T-helper 9 cell (primary cell): Measurements from ENCODE around the gene ARFGEF3.
"Not testable (repeated sequence)": the region's sequence is repeated elsewhere in the genome, so short reads cannot be mapped to it uniquely, and the experiment has no call there.

Source experiments
- DNase-seq: peaks from one replicate; pipeline ENCODE4 v3.0.0-alpha.2; 2020

The ARFGEF3 gene

DNA sequence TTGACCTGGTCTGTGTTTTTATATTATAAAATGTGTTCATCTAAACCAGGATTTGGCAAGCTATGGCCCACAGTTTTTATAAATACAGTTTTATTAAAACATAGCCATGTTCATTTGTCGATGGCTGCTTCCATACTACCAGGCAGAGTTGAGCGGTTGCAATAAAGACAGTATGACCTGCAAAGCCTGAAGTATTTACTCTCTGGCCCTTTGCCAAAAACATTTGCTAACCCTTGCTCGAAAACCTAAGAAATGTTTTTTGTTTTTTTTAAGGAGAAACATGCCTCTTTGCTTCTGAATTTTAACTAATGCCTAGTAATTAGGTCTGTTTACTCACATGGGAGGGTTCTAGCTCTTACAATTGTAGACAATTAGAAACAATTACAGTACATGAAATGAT lies 148.6 kb downstream of the ARFGEF3 start:
- DNase-seq, result no peak

DNA sequence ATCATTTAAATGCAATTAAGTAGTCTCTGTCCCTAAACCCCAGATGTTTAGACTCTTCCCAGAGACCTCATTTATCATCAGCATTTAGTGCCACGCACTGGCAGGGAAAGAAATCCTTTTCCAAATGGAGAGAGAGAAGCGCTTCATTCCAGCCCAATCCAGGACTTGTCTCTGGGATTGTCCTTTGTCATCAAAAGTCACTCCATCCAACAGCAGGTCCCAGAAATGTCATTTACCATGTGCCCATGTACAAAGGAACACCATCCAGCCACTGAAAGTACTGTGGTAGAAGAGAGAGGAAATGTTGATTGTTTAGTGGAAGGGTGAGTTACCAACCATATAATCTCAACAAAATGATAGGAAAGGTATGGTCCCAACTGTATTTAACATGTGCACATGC lies 149.1 kb downstream of the ARFGEF3 start:
- no peak for DNase-seq

- no peak for DNase-seq
Measured at GRCh38 chr6:138311268-138311667, 149.5 kb downstream of the ARFGEF3 start.

GRCh38 chr6:138318741-138319375 lies 157.1 kb downstream of the ARFGEF3 start:
- no peak for DNase-seq

DNA sequence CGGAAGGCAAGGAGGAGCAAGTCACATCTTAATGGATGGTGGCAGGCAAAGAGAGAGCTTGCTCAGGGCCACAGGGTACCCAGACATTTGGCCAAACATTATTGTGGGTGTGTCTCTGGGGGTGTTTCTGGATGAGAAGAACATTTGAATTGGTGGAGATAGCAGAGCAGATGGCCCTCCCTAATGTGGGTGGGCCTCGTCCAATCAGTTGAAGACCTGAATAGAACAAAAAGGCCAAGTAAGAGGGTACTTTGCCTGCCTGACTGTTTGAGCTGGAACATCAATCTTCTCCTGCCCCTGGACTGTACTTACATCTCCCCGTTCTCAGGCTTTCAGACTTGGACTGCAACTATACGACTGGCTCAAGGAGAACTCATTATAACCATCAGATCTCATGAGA lies 160.2 kb downstream of the ARFGEF3 start:
- DNase-seq, result no peak

DNA sequence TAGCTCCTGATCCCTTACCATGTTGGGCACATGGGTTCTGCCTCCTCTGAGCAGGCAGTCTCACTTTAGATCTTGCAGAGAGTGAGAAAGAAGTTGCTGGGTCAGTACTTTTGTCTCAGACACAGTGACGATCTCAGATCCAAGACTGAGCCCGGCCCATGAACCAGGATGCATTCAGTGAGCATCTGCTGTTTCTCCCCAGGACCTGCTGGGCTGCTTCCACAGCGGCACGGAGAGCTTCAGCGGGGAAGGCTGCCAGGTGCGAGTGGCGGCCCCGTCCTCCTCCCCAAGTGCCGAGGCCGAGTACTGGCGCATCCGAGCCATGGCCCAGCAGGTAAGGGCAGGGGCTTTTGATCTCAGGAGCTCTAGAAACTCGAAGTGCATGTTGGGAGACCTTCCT lies 162.1 kb downstream of the ARFGEF3 start:
- DNase-seq, result no peak

DNA sequence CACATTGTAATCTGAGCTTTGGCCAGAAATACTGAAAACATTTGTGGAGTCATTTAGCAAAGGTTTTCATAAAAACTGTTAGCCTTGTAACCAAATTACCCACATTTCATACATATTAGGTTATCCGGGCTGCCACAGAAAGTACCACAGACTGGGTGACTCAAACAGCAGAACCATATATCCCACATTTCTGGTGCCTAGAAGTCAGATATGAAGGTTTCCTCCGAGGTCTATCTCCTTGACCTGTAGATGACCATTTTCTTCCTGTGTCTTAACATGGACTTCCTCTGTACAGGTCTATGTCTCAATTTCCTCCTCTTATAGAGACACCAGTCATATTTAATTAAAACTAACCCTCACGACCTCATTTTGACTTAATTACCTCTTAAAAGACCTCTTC lies 166.5 kb downstream of the ARFGEF3 start:
- DNase-seq, result no peak

DNA sequence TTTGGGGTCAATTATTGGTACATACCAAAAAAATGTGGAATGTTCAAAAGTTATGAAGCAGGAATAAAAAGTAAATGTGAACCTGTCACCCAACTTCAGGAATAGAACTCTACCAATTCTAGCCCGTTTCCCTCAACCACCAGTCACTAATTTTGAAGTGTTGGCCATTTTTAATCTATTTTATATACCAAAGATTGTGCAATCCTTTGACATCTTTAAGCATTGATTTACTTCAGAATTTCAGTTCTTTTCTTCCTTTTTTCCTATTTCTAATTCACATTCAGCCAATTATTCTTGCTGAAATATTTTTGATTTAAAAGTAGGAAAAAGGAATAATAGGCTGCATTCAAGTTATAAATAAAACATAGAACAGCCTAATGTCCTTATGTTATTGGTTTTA lies 169.0 kb downstream of the ARFGEF3 start:
- DNase-seq, result no peak

GRCh38 chr6:138331444-138331843 lies 169.7 kb downstream of the ARFGEF3 start:
- DNase-seq, result no peak

- DNase-seq, result no peak
Measured at GRCh38 chr6:138331984-138332383, 170.2 kb downstream of the ARFGEF3 start.

DNA sequence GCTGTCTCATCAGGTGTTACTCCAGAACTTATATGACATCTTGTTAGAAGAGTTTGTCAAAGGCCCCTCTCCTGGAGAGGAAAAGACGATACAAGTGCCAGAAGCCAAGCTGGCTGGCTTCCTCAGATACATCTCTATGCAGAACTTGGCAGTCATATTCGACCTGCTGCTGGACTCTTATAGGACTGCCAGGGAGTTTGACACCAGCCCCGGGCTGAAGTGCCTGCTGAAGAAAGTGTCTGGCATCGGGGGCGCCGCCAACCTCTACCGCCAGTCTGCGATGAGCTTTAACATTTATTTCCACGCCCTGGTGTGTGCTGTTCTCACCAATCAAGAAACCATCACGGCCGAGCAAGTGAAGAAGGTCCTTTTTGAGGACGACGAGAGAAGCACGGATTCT lies 172.3 kb downstream of the ARFGEF3 start:
- DNase-seq, result no peak

DNA sequence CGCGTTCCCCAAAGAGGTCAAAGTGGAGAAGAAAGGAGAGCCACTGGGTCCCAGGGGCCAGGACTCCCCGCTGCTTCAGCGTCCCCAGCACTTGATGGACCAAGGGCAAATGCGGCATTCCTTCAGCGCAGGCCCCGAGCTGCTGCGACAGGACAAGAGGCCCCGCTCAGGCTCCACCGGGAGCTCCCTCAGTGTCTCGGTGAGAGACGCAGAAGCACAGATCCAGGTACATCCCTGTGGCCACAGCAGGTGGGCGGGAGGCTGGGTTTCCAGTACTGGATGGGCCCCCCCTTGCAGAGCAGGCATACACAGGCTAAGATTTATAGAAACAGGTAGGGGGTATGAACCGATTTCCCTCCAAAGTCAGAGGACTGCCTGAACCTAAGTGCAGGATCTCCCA lies 173.2 kb downstream of the ARFGEF3 start:
- DNase-seq, result no peak

DNA sequence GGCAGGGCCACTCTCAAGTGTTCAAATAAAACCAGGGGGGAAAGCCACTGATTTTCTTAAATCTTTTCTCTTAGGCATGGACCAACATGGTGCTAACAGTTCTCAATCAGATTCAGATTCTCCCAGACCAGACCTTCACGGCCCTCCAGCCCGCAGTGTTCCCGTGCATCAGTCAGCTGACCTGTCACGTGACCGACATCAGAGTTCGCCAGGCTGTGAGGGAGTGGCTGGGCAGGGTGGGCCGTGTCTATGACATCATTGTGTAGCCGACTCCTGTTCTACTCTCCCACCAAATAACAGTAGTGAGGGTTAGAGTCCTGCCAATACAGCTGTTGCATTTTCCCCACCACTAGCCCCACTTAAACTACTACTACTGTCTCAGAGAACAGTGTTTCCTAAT lies 174.5 kb downstream of the ARFGEF3 start:
- DNase-seq, result no peak

DNA sequence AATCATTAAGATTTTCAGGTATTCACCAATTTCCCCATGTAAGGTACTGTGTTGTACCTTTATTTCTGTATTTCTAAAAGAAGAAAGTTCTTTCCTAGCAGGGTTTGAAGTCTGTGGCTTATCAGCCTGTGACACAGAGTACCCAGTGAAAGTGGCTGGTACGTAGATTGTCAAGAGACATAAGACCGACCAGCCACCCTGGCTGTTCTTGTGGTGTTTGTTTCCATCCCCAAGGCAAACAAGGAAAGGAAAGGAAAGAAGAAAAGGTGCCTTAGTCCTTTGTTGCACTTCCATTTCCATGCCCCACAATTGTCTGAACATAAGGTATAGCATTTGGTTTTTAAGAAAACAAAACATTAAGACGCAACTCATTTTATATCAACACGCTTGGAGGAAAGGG lies 175.3 kb downstream of the ARFGEF3 start:
- no peak for DNase-seq

DNA sequence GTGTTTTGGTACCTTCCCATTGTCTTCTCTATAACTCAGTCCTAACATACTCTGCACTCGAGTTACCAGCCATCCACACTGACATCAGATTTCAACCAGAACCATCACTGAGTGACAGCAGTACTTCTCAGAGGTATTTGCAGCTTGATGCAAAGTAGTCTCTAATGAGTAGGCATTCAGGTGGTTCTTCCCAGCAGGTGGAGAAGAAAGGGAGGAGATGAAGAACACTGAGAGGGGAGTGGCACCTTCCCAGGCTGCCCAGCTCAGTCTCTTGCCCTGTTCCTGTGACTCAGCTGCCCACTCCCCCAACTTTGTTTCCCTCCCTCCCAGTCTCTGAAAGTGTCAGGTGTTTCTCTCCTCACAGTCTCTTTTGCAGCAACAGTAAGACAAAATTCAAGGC lies 177.3 kb downstream of the ARFGEF3 start:
- DNase-seq, result no peak

GRCh38 chr6:138341176-138341575 lies 179.4 kb downstream of the ARFGEF3 start:
- no peak for DNase-seq

DNA sequence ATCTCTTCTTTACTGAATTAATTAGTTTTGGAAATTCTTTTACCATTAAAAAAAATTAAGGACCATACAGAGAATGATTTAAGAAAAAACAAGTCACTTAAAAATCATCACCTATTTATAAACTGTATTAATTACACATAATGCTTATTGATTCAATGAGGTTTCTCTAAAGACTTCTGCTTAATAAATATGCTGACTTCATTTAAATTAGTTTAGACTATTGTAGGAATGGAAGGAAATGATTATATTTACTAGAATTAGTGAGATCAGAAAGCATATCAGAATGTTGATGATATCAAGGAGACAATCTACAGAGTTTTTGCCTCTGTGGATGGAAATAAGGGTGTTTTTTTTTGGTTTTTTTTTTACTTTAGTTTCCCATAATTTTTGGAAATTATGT lies 181.4 kb downstream of the ARFGEF3 start:
- no peak for DNase-seq

GRCh38 chr6:138345565-138346285 lies 184.0 kb downstream of the ARFGEF3 start:
- DNase-seq, result no peak

DNA sequence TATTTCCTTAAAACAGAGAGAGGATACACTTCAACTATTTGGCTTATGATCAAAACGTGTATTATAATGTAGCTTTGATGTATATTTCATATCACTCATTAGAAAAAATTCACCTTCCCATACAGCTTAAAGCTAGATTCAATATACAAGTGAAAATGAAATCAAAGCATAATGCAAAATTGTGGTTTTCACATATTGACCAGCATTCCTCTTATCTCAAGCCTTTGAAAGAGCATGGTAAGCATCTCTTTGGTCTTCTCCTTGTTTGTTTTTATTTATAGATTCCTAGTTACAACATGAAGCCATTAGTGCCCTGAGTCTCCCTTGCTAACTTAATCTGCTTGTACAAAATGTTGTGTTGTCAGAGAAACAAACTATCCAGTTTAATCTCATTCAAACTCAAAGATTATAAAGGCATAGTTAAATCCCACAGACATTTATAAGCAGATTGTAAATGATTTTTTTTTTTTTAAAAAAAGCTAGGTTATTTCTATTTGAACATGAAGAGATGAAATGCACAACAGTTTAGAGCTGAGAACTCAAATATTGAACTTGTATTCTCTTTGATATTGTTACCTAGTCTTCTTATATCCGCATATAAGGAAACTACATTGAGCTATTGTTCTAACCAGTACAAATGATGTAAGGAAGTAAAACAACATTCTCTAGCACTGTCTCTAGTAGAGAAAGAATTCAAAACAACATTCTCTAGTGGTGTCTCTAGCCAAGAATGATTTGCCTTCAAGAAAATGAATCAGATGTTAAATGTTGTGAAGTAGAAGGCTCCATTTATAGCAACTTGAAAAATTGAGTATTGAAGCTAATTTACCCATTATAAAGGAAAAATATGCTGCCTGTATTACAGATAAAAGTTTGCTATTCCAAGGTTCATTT lies 184.8 kb downstream of the ARFGEF3 start:
- DNase-seq, result no peak

- DNase-seq, result no peak
Measured at GRCh38 chr6:138347864-138348263, 186.1 kb downstream of the ARFGEF3 start.

DNA sequence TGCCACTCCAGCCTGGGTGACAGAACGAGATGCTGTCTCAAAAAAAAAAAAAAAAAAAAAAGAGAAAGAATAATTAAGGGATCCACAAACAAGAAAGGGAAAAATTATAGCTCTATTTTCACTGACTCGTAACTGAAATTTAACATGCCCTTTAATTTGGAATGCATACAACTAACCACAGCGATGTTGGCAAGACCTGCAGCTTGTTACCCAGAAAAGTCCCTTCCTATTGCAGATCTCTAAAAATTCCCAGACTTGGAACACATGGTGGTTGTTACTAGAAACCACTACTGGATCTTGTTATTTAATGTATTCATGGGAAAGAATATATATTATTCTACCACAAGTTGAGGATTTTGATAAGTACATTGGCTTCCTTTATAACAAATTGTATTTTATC lies 188.2 kb downstream of the ARFGEF3 start:
- no peak for DNase-seq

- no peak for DNase-seq
Measured at GRCh38 chr6:138357928-138358327, 196.2 kb downstream of the ARFGEF3 start.

DNA sequence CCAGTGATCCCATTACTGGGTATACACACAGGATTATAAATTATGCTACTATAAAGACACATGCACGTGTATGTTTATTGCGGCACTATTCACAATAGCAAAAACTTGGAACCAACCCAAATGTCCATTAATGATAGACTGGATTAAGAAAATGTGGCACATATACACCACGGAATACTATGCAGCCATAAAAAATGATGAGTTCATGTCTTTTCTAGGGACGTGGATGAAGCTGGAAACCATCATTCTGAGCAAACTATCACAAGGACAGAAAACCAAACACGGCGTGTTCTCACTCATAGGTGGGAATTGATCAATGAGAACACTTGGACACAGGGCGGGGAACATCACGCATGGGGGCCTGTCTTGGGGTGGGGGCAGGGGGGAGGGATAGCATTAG lies 206.9 kb downstream of the ARFGEF3 start:
- DNase-seq, result not testable (repeated sequence)
